Measurements from ENCODE around the gene SLC16A8.

- TF ChIP-seq CTCF (IDR thresholded peaks at IDR 0.05) (no peak), POLR2A (IDR thresholded peaks at IDR 0.05) (no peak)
Measured at GRCh38 chr22:38043151-38044039, 40.6 kb downstream of the SLC16A8 start.
